ENCODE results near the gene PDE4D.

PDE4D gene

GRCh38 chr5:59838067-59838466 lies 55.5 kb downstream of the PDE4D start:
- no peak for DNase-seq

GRCh38 chr5:59837071-59837470 lies 56.5 kb downstream of the PDE4D start:
- no peak for DNase-seq

GRCh38 chr5:59835800-59836199 lies 57.7 kb downstream of the PDE4D start:
- DNase-seq, result no peak

- DNase-seq, result no peak
These were observed 60.1 kb downstream of the PDE4D start for GRCh38 chr5:59833448-59833847.

GRCh38 chr5:59832577-59833301 lies 60.8 kb downstream of the PDE4D start:
- no peak for DNase-seq

GRCh38 chr5:59831326-59832010 lies 62.1 kb downstream of the PDE4D start:
- DNase-seq, result no peak

- DNase-seq, result no peak
These were observed 62.9 kb downstream of the PDE4D start for GRCh38 chr5:59830536-59831200.

GRCh38 chr5:59829922-59830321 lies 63.6 kb downstream of the PDE4D start:
- DNase-seq, result no peak

GRCh38 chr5:59829386-59829785 lies 64.1 kb downstream of the PDE4D start:
- no peak for DNase-seq

GRCh38 chr5:59828623-59829022 lies 64.9 kb downstream of the PDE4D start:
- DNase-seq, result no peak

- DNase-seq, result no peak
These were observed 66.5 kb downstream of the PDE4D start for GRCh38 chr5:59826996-59827395.

- DNase-seq, result no peak
These were observed 70.1 kb downstream of the PDE4D start for GRCh38 chr5:59823420-59823819.

GRCh38 chr5:59819806-59820205 lies 73.7 kb downstream of the PDE4D start:
- no peak for DNase-seq

GRCh38 chr5:59817536-59817935 lies 76.0 kb downstream of the PDE4D start:
- DNase-seq, result no peak

GRCh38 chr5:59816654-59817300 lies 76.7 kb downstream of the PDE4D start:
- DNase-seq, result no peak

- no peak for DNase-seq
These were observed 79.0 kb downstream of the PDE4D start for GRCh38 chr5:59814537-59814872.

- DNase-seq, result peak; percentile 5
These were observed 79.6 kb downstream of the PDE4D start for GRCh38 chr5:59813761-59814536.

GRCh38 chr5:59810041-59810440 lies 83.5 kb downstream of the PDE4D start:
- DNase-seq, result peak; percentile 68

GRCh38 chr5:59807806-59808205 lies 85.7 kb downstream of the PDE4D start:
- no peak for DNase-seq

- DNase-seq, result no peak
These were observed 93.1 kb downstream of the PDE4D start for GRCh38 chr5:59800347-59800893.

GRCh38 chr5:59799668-59800346 lies 93.7 kb downstream of the PDE4D start:
- peak; percentile 56 for DNase-seq

Measured in NCI-H2227 treated with DMSO at 0.1 percent for 48 hours (cell line).